OCI-LY1 (cell line): ENCODE measurements around the gene TEN1.

ENCODE experiments used
- CTCF ChIP-seq: fragments of 200-600 bp; sonication (generic), shearing (Covaris generic); IDR thresholded peaks from 2 replicates; pipeline ENCODE4 v1.5.1; 2017; ENCODE audit warnings: mild to moderate bottlenecking, antibody characterized with exemption, low read length, moderate library complexity, mixed read lengths
- EZH2 ChIP-seq: fragments of 200-600 bp; sonication (generic), shearing (Covaris generic); IDR thresholded peaks from 2 replicates; pipeline ENCODE4 v1.8.0; 2017; ENCODE audit warnings: borderline replicate concordance, mixed run types, mild to moderate bottlenecking, antibody characterized with exemption, low read length, moderate library complexity, mixed read lengths

- TF ChIP-seq CTCF, result no peak
- no peak for TF ChIP-seq EZH2
These were observed 41.4 kb upstream of the TEN1 start for GRCh38 chr17:75937652-75938051.
